GM18951 (cell line): ENCODE measurements around the gene OR10A7.
"Not testable (repeated sequence)": the region's sequence is repeated elsewhere in the genome, so short reads cannot be mapped to it uniquely, and the experiment has no call there.

ENCODE experiments used
- POLR2A ChIP-seq: IDR thresholded peaks from 4 replicates; pipeline ENCODE4 v1.6.1; 2011; ENCODE audit warnings: mild to moderate bottlenecking; ENCODE audit not compliant: insufficient read length, insufficient read depth; ENCODE audit errors: extremely low read depth
- in situ Hi-C: fragments of 300-500 bp; cut with MboI; formaldehyde crosslinking; loops from one replicate; pipeline ENCODE4 v1.12.0; 2022; ENCODE audit warnings: low sequenced_read_pairs, mixed read lengths, inconsistent platforms; ENCODE audit not compliant: unreplicated experiment

Gene OR10A7, protein sequence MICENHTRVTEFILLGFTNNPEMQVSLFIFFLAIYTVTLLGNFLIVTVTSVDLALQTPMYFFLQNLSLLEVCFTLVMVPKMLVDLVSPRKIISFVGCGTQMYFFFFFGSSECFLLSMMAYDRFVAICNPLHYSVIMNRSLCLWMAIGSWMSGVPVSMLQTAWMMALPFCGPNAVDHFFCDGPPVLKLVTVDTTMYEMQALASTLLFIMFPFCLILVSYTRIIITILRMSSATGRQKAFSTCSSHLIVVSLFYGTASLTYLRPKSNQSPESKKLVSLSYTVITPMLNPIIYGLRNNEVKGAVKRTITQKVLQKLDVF

DNA sequence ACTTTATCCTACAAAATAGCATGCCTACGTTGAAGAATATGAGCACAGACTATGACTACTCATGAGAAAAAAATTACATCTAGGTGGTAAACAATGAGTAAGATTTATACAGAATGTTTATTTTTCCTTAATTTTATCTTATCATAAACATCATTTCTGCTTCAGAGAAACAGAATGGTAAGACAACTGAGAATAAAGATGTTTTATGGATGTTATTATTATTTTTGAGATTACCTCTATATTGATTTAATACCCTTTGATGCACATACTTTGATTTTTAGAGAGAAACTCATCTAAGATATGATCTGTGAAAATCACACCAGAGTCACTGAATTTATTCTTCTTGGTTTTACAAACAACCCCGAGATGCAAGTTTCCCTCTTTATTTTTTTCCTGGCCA, at the start of gene OR10A7:
TSS of gene OR10A7 (plus strand) at position 301 of the 400 bp plus-strand sequence. CDS start at position 301, 0 bp downstream.
- no peak for TF ChIP-seq POLR2A

DNA sequence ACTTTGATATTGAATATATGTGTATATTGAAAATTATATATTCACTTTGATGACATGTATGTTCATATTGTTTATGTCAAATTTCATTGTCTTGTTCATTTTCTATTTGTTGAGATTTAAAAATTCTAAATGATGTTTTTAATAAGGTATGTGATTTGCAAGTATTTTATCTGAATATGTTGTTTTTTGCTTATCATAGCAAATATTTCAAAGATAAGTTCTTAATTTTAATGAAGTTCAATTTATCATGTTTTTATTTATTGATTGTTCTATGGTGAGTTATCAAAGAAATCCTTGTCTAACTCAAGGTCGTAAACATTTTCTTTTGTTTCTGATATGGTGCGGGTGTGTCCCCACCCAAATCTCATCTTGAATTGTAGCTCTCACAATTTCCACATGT, 49.4 kb upstream of the OR10A7 start:
- in situ Hi-C loops = no loop called here

More for the DNA sequence above, at the start of gene OR10A7:
- in situ Hi-C loops = no loop called here

DNA sequence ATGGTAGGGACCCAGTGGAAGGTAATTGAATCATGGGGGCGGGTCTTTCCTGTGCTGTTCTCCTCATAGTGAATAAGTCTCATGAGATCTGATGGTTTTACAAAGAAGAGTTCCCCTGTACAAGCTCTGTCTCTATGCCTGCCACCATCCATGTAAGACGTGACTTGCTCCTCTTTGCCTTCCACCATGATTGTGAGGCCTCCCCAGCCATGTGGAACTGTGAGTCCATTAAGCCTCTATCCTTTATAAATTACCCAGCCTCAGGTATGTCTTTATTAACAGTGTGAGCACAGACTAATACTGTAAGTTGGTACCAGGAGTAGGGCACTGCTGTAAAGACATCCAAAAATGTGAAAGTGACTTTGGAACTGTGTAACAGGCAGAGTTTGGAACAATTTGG, 49.0 kb upstream of the OR10A7 start:
- in situ Hi-C loops = not testable (repeated sequence)

More for the DNA sequence above, 49.4 kb upstream of the OR10A7 start:
- TF ChIP-seq POLR2A = no peak

DNA sequence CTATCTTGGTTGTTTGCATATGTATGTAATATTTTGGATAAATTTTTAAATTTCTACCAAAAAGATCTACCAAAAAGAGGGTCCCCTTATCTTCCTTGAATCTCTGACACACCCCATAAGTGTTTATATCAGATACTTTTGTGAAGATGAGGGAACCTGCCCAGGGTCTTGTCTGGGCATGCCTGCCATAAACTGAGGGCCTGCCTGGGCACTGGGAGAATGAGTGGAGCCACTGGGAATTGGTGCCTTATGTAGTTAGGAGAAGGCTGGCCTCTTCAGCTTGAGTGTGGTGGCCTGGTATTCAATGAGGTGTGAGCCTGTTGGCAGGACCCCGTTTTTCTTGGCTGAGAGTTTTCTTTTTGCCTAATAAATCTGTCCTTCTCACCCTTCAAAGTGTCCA, 48.1 kb upstream of the OR10A7 start:
- in situ Hi-C loops = no loop called here
- TF ChIP-seq POLR2A = no peak

DNA sequence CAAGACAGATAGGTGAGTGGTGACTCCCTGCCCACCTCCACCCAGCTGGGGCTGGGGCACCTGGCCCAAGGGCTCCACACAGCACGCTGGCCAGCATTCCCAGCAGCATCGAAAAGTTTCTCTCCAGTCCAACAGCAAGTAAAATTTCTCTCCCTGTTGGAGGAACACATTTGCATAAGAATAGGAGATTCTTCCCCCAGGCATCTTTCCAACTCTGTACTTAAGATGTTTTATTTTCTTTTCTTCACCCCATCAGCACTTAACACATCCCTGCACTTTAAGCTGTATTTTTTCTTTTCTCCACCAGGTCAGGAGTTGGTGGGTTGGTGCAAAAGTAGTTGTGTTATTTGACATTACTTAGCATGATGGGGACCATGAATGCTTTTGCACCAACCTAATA, 47.4 kb upstream of the OR10A7 start:
- in situ Hi-C loops = no loop called here

DNA sequence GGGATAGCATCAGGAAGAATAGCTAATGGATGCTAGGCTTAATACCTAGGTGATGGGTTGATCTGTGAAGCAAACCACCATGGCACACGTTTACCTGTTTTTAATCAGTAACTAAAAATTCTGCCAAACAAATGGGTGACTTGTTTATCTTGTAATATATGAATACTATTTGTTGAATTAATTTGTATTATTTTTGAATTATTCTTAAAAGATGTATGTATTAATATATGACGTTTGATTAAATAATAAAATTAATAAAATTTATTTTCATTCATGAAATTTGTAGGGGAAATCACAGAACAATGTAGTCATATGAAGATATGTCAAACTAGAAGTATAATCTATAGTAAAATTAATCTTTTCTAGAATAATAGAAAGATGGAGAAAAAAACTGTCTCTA, 32.3 kb upstream of the OR10A7 start:
- in situ Hi-C loops = no loop called here
- no peak for TF ChIP-seq POLR2A

More for the DNA sequence above, 47.4 kb upstream of the OR10A7 start:
- no peak for TF ChIP-seq POLR2A

DNA sequence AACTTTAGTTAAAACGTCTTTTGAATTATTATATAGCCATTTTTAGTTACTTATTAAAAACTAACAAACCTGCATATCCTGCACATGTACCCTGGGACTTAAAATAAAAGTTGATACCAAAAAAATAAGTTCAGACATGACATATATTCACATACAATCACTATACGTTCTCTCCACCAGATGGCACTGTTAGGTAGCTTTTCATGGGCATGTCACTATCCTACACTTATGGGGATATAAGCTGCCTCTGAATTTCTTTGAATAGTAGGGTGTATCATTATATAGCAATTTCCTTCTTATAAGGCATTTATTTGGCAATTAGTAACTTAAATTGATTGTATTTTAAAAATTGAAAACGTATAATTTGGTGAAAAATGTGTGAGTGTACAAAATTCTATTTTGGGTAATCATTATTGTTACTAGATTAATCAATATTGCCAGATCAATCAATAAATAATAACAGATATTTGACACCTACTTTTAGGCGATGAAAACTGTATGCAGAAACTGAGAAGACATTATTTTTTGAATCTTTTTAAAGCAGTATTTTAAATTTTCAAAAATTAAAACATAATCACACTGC, 31.8 kb upstream of the OR10A7 start:
- TF ChIP-seq POLR2A = no peak
- in situ Hi-C loops = no loop called here

DNA sequence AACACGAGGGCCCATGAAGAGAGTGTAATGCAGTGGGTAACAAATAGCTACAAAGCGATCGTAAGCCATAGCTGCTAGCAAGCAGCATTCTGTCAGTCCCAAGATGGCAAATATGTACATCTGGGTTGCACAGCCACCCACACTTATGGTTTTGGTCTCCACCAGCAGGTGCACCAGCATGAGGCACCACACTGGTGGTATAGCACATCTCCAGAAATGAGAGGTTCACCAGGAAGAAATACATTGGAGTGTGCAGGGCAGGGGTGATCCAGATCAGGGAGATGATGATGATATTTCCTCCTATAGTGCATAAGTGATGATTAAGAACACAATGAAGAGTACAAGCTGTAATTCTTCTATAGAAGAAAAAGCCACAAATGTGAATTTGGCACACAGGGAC, 26.4 kb upstream of the OR10A7 start:
- in situ Hi-C loops = loop anchor here (10.0 kb wide), 1 partner anchor 420 kb away; no protein-coding TSS in a partner anchor
- TF ChIP-seq POLR2A = no peak

DNA sequence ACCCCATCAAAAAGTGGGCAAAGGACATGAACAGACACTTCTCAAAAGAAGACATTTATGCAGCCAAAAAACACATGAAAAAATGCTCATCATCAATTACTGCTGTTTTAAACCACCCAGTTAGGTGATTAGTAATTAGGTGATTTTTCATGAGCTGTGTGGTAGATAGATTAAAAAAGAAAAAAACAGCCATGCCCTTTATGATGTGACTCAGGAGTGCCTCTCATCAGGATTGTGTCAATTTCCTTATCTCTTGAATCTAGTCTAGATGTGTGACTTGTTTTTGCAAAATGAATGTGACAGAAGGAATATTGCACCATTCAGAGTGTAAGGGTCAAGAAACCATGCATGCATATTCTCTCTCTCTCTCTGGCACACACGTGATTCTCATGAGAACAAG, 5.7 kb downstream of the OR10A7 start:
- no peak for TF ChIP-seq POLR2A
- in situ Hi-C loops = no loop called here

DNA sequence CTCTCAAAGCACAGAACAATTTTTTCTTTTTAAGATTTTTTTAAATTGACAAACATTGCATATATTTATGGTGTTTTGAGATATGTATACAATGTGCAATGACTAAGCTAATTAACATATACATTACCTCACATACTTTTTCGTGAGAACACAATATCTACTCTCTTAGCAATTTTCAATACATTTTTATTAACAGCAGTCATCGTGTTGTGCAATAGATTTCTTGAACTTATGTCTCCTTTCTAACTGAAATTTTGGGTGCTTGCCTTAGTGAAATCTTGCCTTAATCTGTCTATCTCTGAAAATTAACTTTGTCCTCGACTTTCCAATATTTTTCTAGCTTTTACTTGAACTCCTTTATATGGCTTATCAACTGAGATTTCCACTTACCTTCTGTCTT, 6.8 kb downstream of the OR10A7 start:
- in situ Hi-C loops = no loop called here
- TF ChIP-seq POLR2A = no peak

DNA sequence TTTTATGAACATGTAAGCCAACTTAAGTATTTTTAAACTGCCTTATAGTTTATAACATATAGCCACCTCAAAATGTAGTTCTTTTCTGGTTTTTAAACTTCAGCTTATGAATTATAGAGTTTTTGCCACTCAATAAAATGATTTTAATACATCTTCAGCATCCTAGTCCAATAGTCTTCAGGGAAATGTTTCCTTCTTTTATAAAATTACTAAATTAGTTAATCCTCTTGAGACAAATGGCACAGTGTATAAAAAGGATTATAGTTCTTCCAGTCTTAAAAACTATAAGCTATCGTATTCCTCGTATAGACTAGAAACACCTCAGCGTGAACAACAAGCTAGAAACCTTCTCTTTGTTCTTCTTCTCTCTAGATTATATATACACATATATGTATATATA, 23.5 kb downstream of the OR10A7 start, which contains the start of gene OR6C74:
TSS of gene OR6C74 (plus strand) at position 301 of the 400 bp plus-strand sequence. CDS start 2,679 bp downstream, outside the sequence.
- in situ Hi-C loops = no loop called here

DNA sequence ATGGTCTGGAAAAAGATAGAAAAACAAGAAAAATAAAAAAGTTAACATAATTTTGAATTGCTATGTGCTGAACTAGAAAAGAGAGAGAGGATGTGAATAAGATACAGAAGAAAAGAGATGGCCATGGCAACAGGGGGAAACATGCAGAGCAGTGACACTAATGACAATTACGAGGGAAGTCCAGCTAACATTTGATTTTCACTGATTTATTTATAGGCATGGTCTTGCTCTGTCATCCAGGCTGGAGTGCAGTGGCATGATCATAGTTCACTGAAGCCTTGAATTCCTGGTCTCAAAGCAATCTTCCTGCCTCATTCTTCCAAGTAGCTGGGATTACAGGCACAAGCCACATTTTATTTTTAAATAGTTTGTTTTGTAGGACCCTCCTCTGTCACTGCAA, 25.3 kb downstream of the OR10A7 start:
- in situ Hi-C loops = no loop called here

More for the DNA sequence above, 23.5 kb downstream of the OR10A7 start, which contains the start of gene OR6C74:
- TF ChIP-seq POLR2A = no peak

DNA sequence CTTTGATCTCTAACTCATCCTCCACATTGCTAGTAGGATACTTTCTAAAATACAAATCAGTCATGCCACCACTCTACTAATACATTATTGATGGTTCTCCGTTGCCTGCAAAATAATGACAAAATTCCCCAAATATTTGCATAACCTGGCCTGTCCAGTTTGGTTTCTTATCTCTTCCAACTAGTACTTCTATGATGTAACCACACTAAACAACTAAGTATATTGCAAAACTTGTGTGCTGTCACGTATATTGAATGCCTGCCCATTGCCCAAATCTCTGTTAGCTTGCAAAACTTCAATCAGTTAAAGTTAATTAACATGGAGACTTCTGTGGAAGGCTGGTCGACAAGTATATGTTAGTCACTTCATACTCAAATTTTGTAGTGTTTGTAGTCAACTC, 30.1 kb downstream of the OR10A7 start:
- in situ Hi-C loops = no loop called here
- no peak for TF ChIP-seq POLR2A

More for the DNA sequence above, 25.3 kb downstream of the OR10A7 start:
- TF ChIP-seq POLR2A = no peak

DNA sequence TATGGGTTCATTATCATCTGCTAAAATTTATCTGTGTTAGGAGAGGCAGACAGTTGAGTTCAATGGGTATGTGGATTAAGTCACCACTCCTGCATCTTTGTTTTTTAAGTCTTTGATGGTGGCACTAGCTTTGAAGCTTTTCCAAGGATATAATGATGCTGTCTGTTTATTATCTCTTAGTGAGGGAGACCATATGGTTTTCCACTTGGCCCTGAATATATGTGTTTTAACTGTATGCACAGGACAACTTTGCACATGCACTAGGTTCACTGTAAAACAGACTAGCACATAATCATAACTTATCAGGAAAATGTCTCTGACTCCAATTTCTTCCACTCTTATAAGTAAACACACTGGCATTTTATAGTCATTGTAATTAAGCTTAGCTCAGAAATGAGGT, 32.5 kb downstream of the OR10A7 start:
- no peak for TF ChIP-seq POLR2A
- in situ Hi-C loops = no loop called here
